HG03103 (cell line): ENCODE measurements around the gene LRRC37B.
"Not testable (repeated sequence)": the region's sequence is repeated elsewhere in the genome, so short reads cannot be mapped to it uniquely, and the experiment has no call there.

Experiments used
- ATAC-seq: cut with Tn5 transposase; IDR thresholded peaks from one replicate; pipeline ENCODE4 v1.9.1; 2021; ENCODE audit warnings: low read depth; ENCODE audit not compliant: unreplicated experiment

Gene LRRC37B

GRCh38 chr17:32041306-32041875, 34.2 kb downstream of the LRRC37B start:
- ATAC-seq: not testable (repeated sequence)

GRCh38 chr17:32042266-32042665, 35.1 kb downstream of the LRRC37B start:
- not testable (repeated sequence) for ATAC-seq

- ATAC-seq: not testable (repeated sequence)
Measured at GRCh38 chr17:32045611-32046010, 38.4 kb downstream of the LRRC37B start.

GRCh38 chr17:32047663-32048062, 40.5 kb downstream of the LRRC37B start:
- not testable (repeated sequence) for ATAC-seq

GRCh38 chr17:32054985-32055384, 47.8 kb downstream of the LRRC37B start:
- not testable (repeated sequence) for ATAC-seq

- not testable (repeated sequence) for ATAC-seq
Measured at GRCh38 chr17:32055425-32055824, 48.2 kb downstream of the LRRC37B start.

- ATAC-seq: not testable (repeated sequence)
Measured at GRCh38 chr17:32056500-32056899, 49.3 kb downstream of the LRRC37B start.

GRCh38 chr17:32057460-32058105, 50.4 kb downstream of the LRRC37B start:
- ATAC-seq: not testable (repeated sequence)

GRCh38 chr17:32060695-32061094, 53.5 kb downstream of the LRRC37B start:
- ATAC-seq: not testable (repeated sequence)

- not testable (repeated sequence) for ATAC-seq
Measured at GRCh38 chr17:32061840-32062239, 54.7 kb downstream of the LRRC37B start.

- not testable (repeated sequence) for ATAC-seq
Measured at GRCh38 chr17:32064091-32064490, 56.9 kb downstream of the LRRC37B start.

- not testable (repeated sequence) for ATAC-seq
Measured at GRCh38 chr17:32066123-32066680, 59.0 kb downstream of the LRRC37B start.

GRCh38 chr17:32066863-32067642, 59.9 kb downstream of the LRRC37B start:
- ATAC-seq: not testable (repeated sequence)

GRCh38 chr17:32069067-32069466, 61.9 kb downstream of the LRRC37B start:
- not testable (repeated sequence) for ATAC-seq

- ATAC-seq: peak; percentile 73
Measured at GRCh38 chr17:32071961-32072360, 64.8 kb downstream of the LRRC37B start.

GRCh38 chr17:32073131-32073530, 65.9 kb downstream of the LRRC37B start:
- ATAC-seq: not testable (repeated sequence)

- ATAC-seq: peak; percentile 73
Measured at GRCh38 chr17:32079753-32080152, 72.6 kb downstream of the LRRC37B start.

GRCh38 chr17:32083550-32083979, 76.4 kb downstream of the LRRC37B start:
- not testable (repeated sequence) for ATAC-seq

- not testable (repeated sequence) for ATAC-seq
Measured at GRCh38 chr17:32084003-32084941, 77.1 kb downstream of the LRRC37B start.
